Mesenchymal stem cell (in vitro differentiated cells and primary cell): ENCODE results near the gene FSD1.

Source experiments
- DNase-seq: peaks from one replicate; pipeline ENCODE4 v3.0.0-alpha.2; 2013
- H2AFZ ChIP-seq: one replicate; pipeline ENCODE4 v1.6.1; 2013; ENCODE audit warnings: low read depth, mild to moderate bottlenecking, control low read depth, inconsistent platforms, low read length, moderate library complexity
- H2AK5ac ChIP-seq: 2 replicates; pipeline ENCODE4 v1.6.1; 2013; ENCODE audit warnings: low read length, moderate library complexity, mild to moderate bottlenecking, inconsistent platforms; ENCODE audit not compliant: severe bottlenecking
- H2BK120ac ChIP-seq: one replicate; pipeline ENCODE4 v1.6.1; 2013; ENCODE audit warnings: low read depth, mild to moderate bottlenecking, inconsistent platforms, low read length, moderate library complexity
- H2BK12ac ChIP-seq, 2 experiments: one replicate each; pipeline ENCODE4 v1.6.1; 2013; ENCODE audit warnings: inconsistent platforms in 2 of 2, low read length in 2 of 2, mild to moderate bottlenecking in 2 of 2, moderate library complexity in 2 of 2, control low read depth in 1 of 2
- H2BK15ac ChIP-seq: one replicate; pipeline ENCODE4 v1.6.1; 2013; ENCODE audit warnings: mild to moderate bottlenecking, low read depth, inconsistent platforms; ENCODE audit not compliant: poor library complexity, severe bottlenecking
- H2BK5ac ChIP-seq: 2 replicates; pipeline ENCODE4 v1.6.1; 2013; ENCODE audit warnings: low read depth, mild to moderate bottlenecking, low read length, control low read depth, inconsistent platforms; ENCODE audit not compliant: poor library complexity, severe bottlenecking
- H3K14ac ChIP-seq, 2 experiments: one replicate each; pipeline ENCODE4 v1.6.1; 2013; ENCODE audit warnings: inconsistent platforms in 2 of 2, low read length in 2 of 2, control low read depth in 1 of 2, mild to moderate bottlenecking in 1 of 2, moderate library complexity in 1 of 2
- H3K18ac ChIP-seq, 2 experiments: one replicate each; pipeline ENCODE4 v1.6.1; 2013; ENCODE audit warnings: inconsistent platforms in 2 of 2, low read length in 2 of 2, control low read depth in 1 of 2, low read depth in 1 of 2, mild to moderate bottlenecking in 1 of 2
- H3K23ac ChIP-seq, 2 experiments: one replicate each; pipeline ENCODE4 v1.6.1; 2013; ENCODE audit warnings: inconsistent platforms in 2 of 2, low read length in 2 of 2, mild to moderate bottlenecking in 2 of 2, moderate library complexity in 2 of 2, control low read depth in 1 of 2
- H3K27ac ChIP-seq: 2 replicates; pipeline ENCODE4 v1.5.1; 2013; ENCODE audit warnings: mild to moderate bottlenecking, moderate library complexity, low read length, control low read depth, inconsistent platforms; ENCODE audit not compliant: poor library complexity, severe bottlenecking
- H3K27me3 ChIP-seq, 2 experiments: 2 replicates each; pipeline versions ENCODE4 v1.6.1 to v1.7.0; 2013; ENCODE audit warnings: low read length in 2 of 2, mild to moderate bottlenecking in 2 of 2, moderate library complexity in 2 of 2, control low read depth in 1 of 2, inconsistent platforms in 1 of 2; ENCODE audit not compliant: control insufficient read depth in 1 of 2, insufficient read depth in 1 of 2
- H3K36me3 ChIP-seq, 2 experiments: 2 replicates each; pipeline versions ENCODE4 v1.6.1 to v1.7.0; 2013; ENCODE audit warnings: low read length in 2 of 2, control low read depth in 1 of 2, inconsistent platforms in 1 of 2, low read depth in 1 of 2, mild to moderate bottlenecking in 1 of 2; ENCODE audit not compliant: insufficient read depth in 2 of 2, control insufficient read depth in 1 of 2
- H3K4ac ChIP-seq, 2 experiments: one replicate each; pipeline ENCODE4 v1.6.1; 2013; ENCODE audit warnings: inconsistent platforms in 2 of 2, low read length in 2 of 2, mild to moderate bottlenecking in 2 of 2, moderate library complexity in 2 of 2, control low read depth in 1 of 2, low read depth in 1 of 2
- H3K4me1 ChIP-seq: 2 replicates; pipeline ENCODE4 v1.6.1; 2013; ENCODE audit warnings: low read depth, low read length, control low read depth; ENCODE audit not compliant: control insufficient read depth, insufficient read depth
- H3K4me2 ChIP-seq: 2 replicates; pipeline ENCODE4 v1.6.1; 2013; ENCODE audit warnings: low read length, mild to moderate bottlenecking, inconsistent platforms; ENCODE audit not compliant: poor library complexity, severe bottlenecking
- H3K4me3 ChIP-seq, 2 experiments: 2 replicates each; pipeline versions ENCODE4 v1.5.1 to v1.7.0; 2013; ENCODE audit warnings: low read length in 2 of 2, mild to moderate bottlenecking in 2 of 2, control low read depth in 1 of 2, low read depth in 1 of 2; ENCODE audit not compliant: insufficient read depth in 1 of 2
- H3K79me1 ChIP-seq: replicated peaks from 2 replicates; pipeline ENCODE4 v1.6.1; 2013; ENCODE audit warnings: mild to moderate bottlenecking, control low read depth, low read length, inconsistent platforms; ENCODE audit not compliant: poor library complexity, severe bottlenecking
- H3K9ac ChIP-seq: 2 replicates; pipeline ENCODE4 v1.7.0; 2013; ENCODE audit warnings: mild to moderate bottlenecking, low read length, moderate library complexity
- H3K9me3 ChIP-seq: 2 replicates; pipeline ENCODE4 v1.7.0; 2013; ENCODE audit warnings: mild to moderate bottlenecking, low read length; ENCODE audit not compliant: control insufficient read depth
- H4K8ac ChIP-seq: one replicate; pipeline ENCODE4 v1.6.1; 2013; ENCODE audit warnings: inconsistent platforms, mild to moderate bottlenecking, low read length, moderate library complexity
- H4K91ac ChIP-seq: one replicate; pipeline ENCODE4 v1.6.1; 2013; ENCODE audit warnings: mild to moderate bottlenecking, low read length, inconsistent platforms
- WGBS: methylation state at CpG from one replicate; pipeline ENCODE4 v1.1.7; 2013; ENCODE audit warnings: mixed read lengths; 5-methylcytosine and 5-hydroxymethylcytosine counted together

The FSD1 gene

GRCh38 chr19:4288091-4288777 is 16.2 kb upstream of the FSD1 start:
- Histone ChIP-seq H3K9me3 (no peaks in the 10 kb centered on the region), H3K18ac (no peak overlapping the region), H2AFZ (no peak overlapping the region), H3K27ac (no peak overlapping the region), H3K23ac (no peak overlapping the region), H2BK5ac (no peak overlapping the region), H3K4me1 (peaks cover 4% of the 10 kb centered on the region), H3K36me3 (no peaks in the 10 kb centered on the region), H2BK120ac (no peak overlapping the region), H3K4me3 (no peak overlapping the region), H3K4me2 (no peak overlapping the region), H3K4ac (no peak overlapping the region), H3K79me1 (no peaks in the 10 kb centered on the region), H2AK5ac (no peak overlapping the region), H2BK12ac (no peak overlapping the region), H3K27me3 (peaks cover 21 to 47% of the 10 kb centered on the region in 2 experiments), H3K9ac (no peak overlapping the region), H4K8ac (no peak overlapping the region), H3K14ac (no peak overlapping the region), H2BK15ac (no peak overlapping the region), H4K91ac (no peak overlapping the region)
- no peak for DNase-seq
- 87% methylated on average over 14 of the region's 16 CpGs for WGBS

- H3K27me3 ChIP-seq = peaks cover 10 to 46% of the 10 kb centered on the region in 2 experiments
- H3K4me1 ChIP-seq = no peaks in the 10 kb centered on the region
- no peaks in the 10 kb centered on the region for H3K36me3 ChIP-seq
- no peak overlapping the region for H3K9ac ChIP-seq
- no peak overlapping the region for H3K23ac ChIP-seq
- H2BK5ac ChIP-seq = no peak overlapping the region
- H3K4me3 ChIP-seq = no peak overlapping the region
- DNase-seq = no peak
- no peak overlapping the region for H4K8ac ChIP-seq
- no peak overlapping the region for H2AK5ac ChIP-seq
- H2AFZ ChIP-seq = no peak overlapping the region
- 90% methylated on average over 8 of the region's 8 CpGs for WGBS
- H4K91ac ChIP-seq = no peak overlapping the region
- no peak overlapping the region for H2BK120ac ChIP-seq
- H2BK12ac ChIP-seq = no peak overlapping the region
- H3K4me2 ChIP-seq = no peak overlapping the region
- H3K14ac ChIP-seq = no peak overlapping the region
- no peak overlapping the region for H2BK15ac ChIP-seq
- H3K9me3 ChIP-seq = no peaks in the 10 kb centered on the region
- no peak overlapping the region for H3K4ac ChIP-seq
- no peaks in the 10 kb centered on the region for H3K79me1 ChIP-seq
- no peak overlapping the region for H3K18ac ChIP-seq
- no peak overlapping the region for H3K27ac ChIP-seq
Measured at GRCh38 chr19:4291184-4291732, 13.1 kb upstream of the FSD1 start.

GRCh38 chr19:4292515-4292914 is 11.9 kb upstream of the FSD1 start:
- Histone ChIP-seq H3K4ac (no peak overlapping the region), H2BK12ac (no peak overlapping the region), H2AK5ac (no peak overlapping the region), H4K91ac (no peak overlapping the region), H3K79me1 (no peaks in the 10 kb centered on the region), H3K36me3 (no peaks in the 10 kb centered on the region), H2BK15ac (no peak overlapping the region), H2BK120ac (no peak overlapping the region), H4K8ac (no peak overlapping the region), H2AFZ (no peak overlapping the region), H2BK5ac (no peak overlapping the region), H3K4me1 (no peaks in the 10 kb centered on the region), H3K27ac (no peak overlapping the region), H3K23ac (no peak overlapping the region), H3K9me3 (no peaks in the 10 kb centered on the region), H3K4me2 (no peak overlapping the region), H3K9ac (no peak overlapping the region), H3K4me3 (no peak overlapping the region), H3K14ac (no peak overlapping the region), H3K18ac (no peak overlapping the region), H3K27me3 (peaks cover 10 to 46% of the 10 kb centered on the region in 2 experiments)
- WGBS = 76% methylated on average over 13 of the region's 15 CpGs
- no peak for DNase-seq

- Histone ChIP-seq H3K23ac (peak overlapping the region in 1 of 2 experiments; percentile 59), H2BK15ac (no peak overlapping the region), H4K8ac (no peak overlapping the region), H3K4me1 (peaks cover 2% of the 10 kb centered on the region), H3K27ac (no peak overlapping the region), H3K4me2 (no peak overlapping the region), H4K91ac (no peak overlapping the region), H3K4ac (no peak overlapping the region), H3K36me3 (no peaks in the 10 kb centered on the region), H2AFZ (no peak overlapping the region), H3K9ac (no peak overlapping the region), H3K4me3 (no peak overlapping the region), H3K27me3 (peaks cover 5 to 49% of the 10 kb centered on the region in 2 experiments), H3K18ac (no peak overlapping the region), H3K79me1 (no peaks in the 10 kb centered on the region), H2BK5ac (no peak overlapping the region), H2AK5ac (no peak overlapping the region), H3K14ac (no peak overlapping the region), H2BK12ac (no peak overlapping the region), H3K9me3 (no peaks in the 10 kb centered on the region), H2BK120ac (no peak overlapping the region)
- DNase-seq = no peak
- 71% methylated on average over 6 of the region's 10 CpGs for WGBS
Measured at GRCh38 chr19:4294389-4294788, 10.0 kb upstream of the FSD1 start.
